ENCODE data around the gene HOXC5. TPM values are rescaled to one million over a fixed set of nuclear protein-coding genes. Genes with fewer than 3 reads are reported as not detected.
"Not testable (repeated sequence)": the region's sequence is repeated elsewhere in the genome, so short reads cannot be mapped to it uniquely, and the experiment has no call there.

The HOXC5 gene
- total RNA-seq, 1 experiment from 2014 or later, result not detected

DNA sequence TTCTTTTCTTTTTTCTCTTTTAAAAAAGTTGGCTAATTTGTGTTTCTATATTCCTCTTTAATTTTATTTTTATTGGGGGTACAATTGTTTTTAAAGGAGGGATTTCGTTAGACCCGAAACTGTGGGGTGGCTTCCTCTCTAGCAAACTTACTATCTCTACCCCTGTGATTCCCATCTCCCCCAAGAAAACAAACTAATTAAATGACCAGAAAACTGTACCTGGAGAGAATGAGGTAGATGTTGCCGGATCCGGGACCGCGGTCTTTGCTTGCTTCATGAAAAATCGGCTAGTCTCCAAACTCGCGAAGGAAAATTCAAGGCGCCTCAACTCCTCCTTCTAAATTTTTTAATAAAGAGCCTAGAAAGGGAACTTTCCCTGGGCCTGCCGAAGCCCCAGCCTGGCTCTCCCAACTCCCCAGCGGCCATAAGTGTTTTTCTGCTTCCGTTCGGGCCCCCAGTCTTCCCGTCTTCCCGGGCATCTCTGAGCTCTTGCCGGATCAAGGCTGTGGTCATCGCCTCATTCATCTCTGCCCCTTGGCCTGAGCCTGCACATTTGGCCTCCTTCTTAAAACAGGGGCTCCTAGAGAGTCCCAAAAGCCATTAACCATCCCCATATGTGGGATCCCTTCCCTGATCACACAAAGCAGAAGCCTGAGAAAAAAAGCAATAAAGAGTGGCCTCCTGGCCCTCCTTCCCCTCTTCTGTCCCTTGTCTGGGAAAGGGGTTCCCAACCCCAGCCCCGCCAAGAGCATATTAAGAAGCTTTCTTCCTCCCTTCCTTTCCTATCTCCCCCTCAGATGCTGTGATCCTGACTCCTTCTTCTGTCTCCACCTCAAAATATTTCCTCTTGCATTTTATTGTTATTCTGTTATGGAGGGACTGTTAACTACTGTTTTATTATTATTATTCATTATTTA is 47.4 kb downstream of the HOXC5 start:
- not testable (repeated sequence) for H3K27ac ChIP-seq, DNase-seq

GRCh38 chr12:54081053-54081514 is 48.2 kb downstream of the HOXC5 start:
- H3K36me3 ChIP-seq; H3K27ac ChIP-seq; H3K4me3 ChIP-seq; H3K9me3 ChIP-seq (replicated peaks); H3K27me3 ChIP-seq; DNase-seq; H3K4me1 ChIP-seq: not testable (repeated sequence)

More for the DNA sequence above, 47.4 kb downstream of the HOXC5 start:
- not testable (repeated sequence) for H3K4me1 ChIP-seq; H3K27me3 ChIP-seq; H3K4me3 ChIP-seq; H3K9me3 ChIP-seq (replicated peaks); H3K36me3 ChIP-seq

- not testable (repeated sequence) for H3K27me3 ChIP-seq; H3K27ac ChIP-seq; H3K4me1 ChIP-seq; H3K36me3 ChIP-seq; DNase-seq; H3K9me3 ChIP-seq (replicated peaks); H3K4me3 ChIP-seq
Observed at GRCh38 chr12:54081581-54082396, 48.9 kb downstream of the HOXC5 start.

DNA sequence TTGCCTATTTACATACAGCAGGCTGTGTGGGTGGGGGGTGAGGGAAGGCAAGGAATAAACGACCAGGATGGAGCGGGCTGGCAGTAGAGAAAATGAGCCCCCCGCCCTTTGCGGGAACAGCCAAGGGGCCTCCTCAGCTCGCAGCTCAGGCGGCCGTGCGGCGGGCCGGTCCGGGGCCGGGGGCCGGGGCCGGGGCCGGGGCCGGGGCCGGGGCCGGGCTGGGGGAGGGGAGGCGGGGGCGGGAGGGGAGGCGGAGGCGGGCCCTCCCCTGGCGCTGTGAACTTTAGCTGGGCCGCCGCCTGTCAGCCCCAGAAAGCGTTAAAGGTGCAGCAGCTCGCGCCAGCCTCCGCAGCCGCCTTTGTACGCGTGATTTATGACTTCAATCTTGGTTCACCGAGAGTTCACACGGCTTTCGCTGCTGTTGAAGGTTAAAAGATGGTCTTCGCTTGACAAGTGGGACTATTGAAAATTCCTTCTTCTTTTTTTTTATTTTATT is 49.6 kb downstream of the HOXC5 start:
- no peak overlapping the region for H3K4me3 ChIP-seq
- H3K27ac ChIP-seq, result no peak overlapping the region
- DNase-seq, result no peak

More for the DNA sequence above, 49.6 kb downstream of the HOXC5 start:
- Histone ChIP-seq H3K27me3 (no peaks in the 10 kb centered on the region), H3K9me3 (replicated peaks) (no peaks in the 10 kb centered on the region), H3K36me3 (no peaks in the 10 kb centered on the region), H3K4me1 (no peaks in the 10 kb centered on the region)

Other genes starting within 250 kb of the HOXC5 start
- 1.9 and 2.4 TPM in 2 replicates for gene HOXC13, start 94.2 kb upstream of the HOXC5 start, total RNA-seq (2014; rRNA removed; shearing (Covaris generic))
- not detected in 2 replicates for gene HOXC12, start 78.1 kb upstream of the HOXC5 start, total RNA-seq (2014; rRNA removed; shearing (Covaris generic))
- gene HOXC11, start 59.9 kb upstream of the HOXC5 start, total RNA-seq (2014; rRNA removed; shearing (Covaris generic)), result 1.1 and 1.2 TPM in 2 replicates
- gene HOTAIR, start 58.1 kb upstream of the HOXC5 start, total RNA-seq (2014; rRNA removed; shearing (Covaris generic)), result 1.0 and 1.5 TPM in 2 replicates
- 0.51 and 0.71 TPM in 2 replicates for gene HOXC10, start 47.9 kb upstream of the HOXC5 start, total RNA-seq (2014; rRNA removed; shearing (Covaris generic))
- gene HOXC9, start 32.9 kb upstream of the HOXC5 start, total RNA-seq (2014; rRNA removed; shearing (Covaris generic)), result 5.6 and 7.1 TPM in 2 replicates
- gene HOXC8, start 24.1 kb upstream of the HOXC5 start, total RNA-seq (2014; rRNA removed; shearing (Covaris generic)), result 0.05 TPM in 1 of 2 replicates, not detected in the other
- gene HOXC6, start 4.6 kb upstream of the HOXC5 start, total RNA-seq (2014; rRNA removed; shearing (Covaris generic)), result 1.3 and 2.2 TPM in 2 replicates
- gene HOXC4, start 20.8 kb downstream of the HOXC5 start, total RNA-seq (2014; rRNA removed; shearing (Covaris generic)), result 4.7 and 6.3 TPM in 2 replicates
- 25.9 and 30.1 TPM in 2 replicates for gene SMUG1, start 155.9 kb downstream of the HOXC5 start, total RNA-seq (2014; rRNA removed; shearing (Covaris generic))
- 140 and 158 TPM in 2 replicates for gene CBX5, start 247.1 kb downstream of the HOXC5 start, total RNA-seq (2014; rRNA removed; shearing (Covaris generic))
- 1,766 and 1,801 TPM in 2 replicates for gene HNRNPA1, start 247.7 kb downstream of the HOXC5 start, total RNA-seq (2014; rRNA removed; shearing (Covaris generic))

Data from SJCRH30 (cell line).